H9 (cell line): Measurements from ENCODE around the gene TWSG1. TPM values are rescaled to one million over a fixed set of nuclear protein-coding genes. Genes with fewer than 3 reads are reported as not detected.

Experiments
- DNase-seq: peaks from one replicate; pipeline ENCODE4 v3.0.0-alpha.2; 2017
- H2AFZ ChIP-seq: one replicate; pipeline ENCODE4 v1.6.1; 2013; ENCODE audit warnings: mild to moderate bottlenecking, low read length, control low read depth, moderate library complexity
- H2AK5ac ChIP-seq: 2 replicates; pipeline ENCODE4 v1.6.1; 2013; ENCODE audit warnings: low read length, control low read depth, mixed read lengths; ENCODE audit not compliant: insufficient read length
- H2BK120ac ChIP-seq: one replicate; pipeline ENCODE4 v1.6.1; 2013; ENCODE audit warnings: low read depth, mild to moderate bottlenecking, low read length, control low read depth, inconsistent platforms; ENCODE audit not compliant: poor library complexity, severe bottlenecking
- H2BK12ac ChIP-seq: 2 replicates; pipeline ENCODE4 v1.6.1; 2013; ENCODE audit warnings: low read length, control low read depth, mixed read lengths, low read depth; ENCODE audit not compliant: insufficient read length
- H2BK15ac ChIP-seq: 2 replicates; pipeline ENCODE4 v1.6.1; 2013; ENCODE audit warnings: low read depth, low read length, control low read depth
- H2BK20ac ChIP-seq: one replicate; pipeline ENCODE4 v1.6.1; 2013; ENCODE audit warnings: low read depth, mild to moderate bottlenecking, low read length, control low read depth, inconsistent platforms; ENCODE audit not compliant: poor library complexity, severe bottlenecking
- H2BK5ac ChIP-seq: 2 replicates; pipeline ENCODE4 v1.6.1; 2013; ENCODE audit warnings: low read length, control low read depth, mixed read lengths; ENCODE audit not compliant: insufficient read length
- H3K14ac ChIP-seq: 2 replicates; pipeline ENCODE4 v1.6.1; 2013; ENCODE audit warnings: low read length, control low read depth; ENCODE audit not compliant: insufficient read depth
- H3K18ac ChIP-seq: 2 replicates; pipeline ENCODE4 v1.6.1; 2013; ENCODE audit warnings: low read depth, mild to moderate bottlenecking, mixed read lengths, low read length, control low read depth; ENCODE audit not compliant: insufficient read length
- H3K23ac ChIP-seq: 2 replicates; pipeline ENCODE4 v1.6.1; 2013; ENCODE audit warnings: low read length, control low read depth, mixed read lengths, low read depth; ENCODE audit not compliant: insufficient read length
- H3K23me2 ChIP-seq: 2 replicates; pipeline ENCODE4 v1.6.1; 2013; ENCODE audit warnings: low read depth, mild to moderate bottlenecking, mixed read lengths, low read length, control low read depth; ENCODE audit not compliant: insufficient read length, poor library complexity, severe bottlenecking
- H3K27ac ChIP-seq: 2 replicates; pipeline ENCODE4 v1.5.1; 2013; ENCODE audit warnings: low read length, control low read depth, mixed read lengths, low read depth; ENCODE audit not compliant: insufficient read length
- H3K27me3 ChIP-seq: 2 replicates; pipeline ENCODE4 v1.6.1; 2013; ENCODE audit warnings: low read length, control low read depth, inconsistent platforms; ENCODE audit not compliant: insufficient read depth
- H3K4ac ChIP-seq: 2 replicates; pipeline ENCODE4 v1.6.1; 2013; ENCODE audit warnings: low read depth, mild to moderate bottlenecking, control low read depth, inconsistent platforms, low read length, moderate library complexity
- H3K4me1 ChIP-seq: 2 replicates; pipeline ENCODE4 v1.6.1; 2013; ENCODE audit warnings: low read length, control low read depth, inconsistent platforms; ENCODE audit not compliant: insufficient read depth
- H3K4me2 ChIP-seq: 2 replicates; pipeline ENCODE4 v1.6.1; 2013; ENCODE audit warnings: low read length, control low read depth, mixed read lengths; ENCODE audit not compliant: insufficient read length, insufficient read depth
- H3K56ac ChIP-seq: 2 replicates; pipeline ENCODE4 v1.6.1; 2013; ENCODE audit warnings: low read depth, mild to moderate bottlenecking, mixed read lengths, low read length, control low read depth; ENCODE audit not compliant: insufficient read length
- H3K79me1 ChIP-seq: 2 replicates; pipeline ENCODE4 v1.6.1; 2013; ENCODE audit warnings: low read depth, mild to moderate bottlenecking, moderate library complexity, low read length, control low read depth, inconsistent platforms; ENCODE audit not compliant: insufficient read depth, poor library complexity, severe bottlenecking
- H3K79me2 ChIP-seq: 2 replicates; pipeline ENCODE4 v1.6.1; 2013; ENCODE audit warnings: low read length, control low read depth, inconsistent platforms; ENCODE audit not compliant: insufficient read depth
- H3K9ac ChIP-seq: 2 replicates; pipeline ENCODE4 v1.6.1; 2013; ENCODE audit warnings: low read length, control low read depth, mixed read lengths; ENCODE audit not compliant: insufficient read length; ENCODE audit errors: extremely low read depth
- H3K9me3 ChIP-seq: one replicate; pipeline ENCODE4 v1.6.1; 2013; ENCODE audit warnings: low read depth, low read length, inconsistent platforms; ENCODE audit not compliant: control insufficient read depth
- H3T11ph ChIP-seq: one replicate; pipeline ENCODE4 v1.6.1; 2013; ENCODE audit warnings: mild to moderate bottlenecking, low read length, control low read depth, inconsistent platforms
- H4K20me1 ChIP-seq: one replicate; pipeline ENCODE4 v1.6.1; 2013; ENCODE audit not compliant: control insufficient read depth, insufficient read length, insufficient read depth
- H4K5ac ChIP-seq: 2 replicates; pipeline ENCODE4 v1.6.1; 2013; ENCODE audit warnings: low read depth, mild to moderate bottlenecking, mixed read lengths, low read length, control low read depth; ENCODE audit not compliant: insufficient read length
- H4K8ac ChIP-seq: replicated peaks from 2 replicates; pipeline ENCODE4 v1.6.1; 2013; ENCODE audit warnings: low read length, control low read depth, mixed read lengths, low read depth; ENCODE audit not compliant: insufficient read length
- H4K91ac ChIP-seq: 2 replicates; pipeline ENCODE4 v1.6.1; 2013; ENCODE audit warnings: low read depth, mild to moderate bottlenecking, moderate library complexity, mixed read lengths, low read length, control low read depth; ENCODE audit not compliant: insufficient read length
- H3K27ac Mint-ChIP-seq, 3 experiments: 2 replicates in 2 of 3; 3 replicates in 1 of 3; pipeline ENCODE4 v1.8.0; 2020 to 2021; ENCODE audit warnings: mixed read lengths in 3 of 3, mild to moderate bottlenecking in 1 of 3, moderate library complexity in 1 of 3
- H3K27me3 Mint-ChIP-seq: 2 replicates; pipeline ENCODE4 v1.8.0; 2021; ENCODE audit warnings: low read depth, mild to moderate bottlenecking, moderate library complexity, mixed read lengths
- H3K36me3 Mint-ChIP-seq, 3 experiments: 2 replicates in 2 of 3; 3 replicates in 1 of 3; pipeline ENCODE4 v1.8.0; 2020 to 2021; ENCODE audit warnings: low read depth in 3 of 3, mixed read lengths in 3 of 3; ENCODE audit not compliant: insufficient read depth in 1 of 3
- H3K4me1 Mint-ChIP-seq, 2 experiments: 2 replicates each; pipeline ENCODE4 v1.8.0; 2020; ENCODE audit warnings: mixed read lengths in 2 of 2
- H3K4me3 Mint-ChIP-seq, 2 experiments: 2 replicates in 1 of 2; 3 replicates in 1 of 2; pipeline ENCODE4 v1.8.0; 2020 to 2021; ENCODE audit warnings: mild to moderate bottlenecking in 2 of 2, mixed read lengths in 2 of 2, moderate library complexity in 1 of 2
- H3K9me3 Mint-ChIP-seq, 2 experiments: 2 replicates in 1 of 2; 3 replicates in 1 of 2; pipeline ENCODE4 v1.8.0; 2020; ENCODE audit warnings: mild to moderate bottlenecking in 2 of 2, mixed read lengths in 2 of 2, moderate library complexity in 1 of 2
- CTCF ChIP-seq: fragments of 200-600 bp; sonication (generic); conservative IDR thresholded peaks from 3 replicates; pipeline ENCODE4 v1.8.0; 2021; ENCODE audit warnings: antibody characterized with exemption, mild to moderate bottlenecking
- WGBS: extraction: QIAGEN DNeasy Blood & Tissue Kit; methylation state at CpG from one replicate; pipeline ENCODE4 v1.1.7; 2013; ENCODE audit warnings: missing lambda C conversion rate, low lambda C conversion rate, mixed read lengths; ENCODE audit not compliant: insufficient read length; ENCODE audit errors: extremely low coverage; 5-methylcytosine and 5-hydroxymethylcytosine counted together
- total RNA-seq: library from RNA; stranded (reverse); gene quantifications from 2 replicates; pipeline ENCODE4 v1.2.1, GENCODE V29; 2021

The TWSG1 gene
- total RNA-seq, 1 experiment from 2014 or later = 25.7 TPM

GRCh38 chr18:9410515-9410914, 75.9 kb downstream of the TWSG1 start:
- Histone ChIP-seq H3K14ac (no peak overlapping the region), H3K56ac (no peak overlapping the region), H4K5ac (no peak overlapping the region), H2BK15ac (no peak overlapping the region), H2BK5ac (no peak overlapping the region), H3K4me1 (no peaks in the 10 kb centered on the region), H2AK5ac (no peak overlapping the region), H3K4ac (no peak overlapping the region), H3K79me2 (no peaks in the 10 kb centered on the region), H3K18ac (no peak overlapping the region), H3K9ac (no peak overlapping the region), H2BK12ac (no peak overlapping the region), H2BK120ac (no peak overlapping the region), H3K23ac (no peak overlapping the region), H3T11ph (no peak overlapping the region), H4K8ac (no peak overlapping the region), H2AFZ (no peak overlapping the region), H3K79me1 (no peaks in the 10 kb centered on the region), H4K91ac (no peak overlapping the region), H3K23me2 (no peaks in the 10 kb centered on the region), H3K27ac (no peak overlapping the region), H3K27me3 (no peaks in the 10 kb centered on the region), H3K4me2 (no peak overlapping the region), H3K9me3 (no peaks in the 10 kb centered on the region), H2BK20ac (no peak overlapping the region), H4K20me1 (no peaks in the 10 kb centered on the region)
- WGBS = no CpG with 5 or more reads among the region's 1 CpG
- Mint-ChIP-seq H3K27ac (no peak overlapping the region; a peak in 1 of 7 replicates), H3K4me3 (no peak overlapping the region), H3K4me1 (peaks cover 2 to 3% of the 10 kb centered on the region in 2 experiments; a peak in 2 of 4 replicates), H3K27me3 (no peaks in the 10 kb centered on the region; the same call in 1 of the 2 replicates), H3K9me3 (no peaks in the 10 kb centered on the region; a peak in 3 of 5 replicates), H3K36me3 (no peaks in the 10 kb centered on the region; a peak in 1 of 7 replicates)
- TF ChIP-seq CTCF = no peak
- no peak for DNase-seq
